A549 (cell line): Measurements from ENCODE around the gene DENND2D. TPM values are rescaled to one million over a fixed set of nuclear protein-coding genes. Genes with fewer than 3 reads are reported as not detected.

Experiments used
- ATAC-seq, 2 experiments: fragments of 200-7000 bp in 1 of 2; fragments of >200 bp in 1 of 2; cut with Nextera tagmentation in 1 of 2; cut with Tn5 transposase in 1 of 2; 3 replicates each; pipeline versions ENCODE4 v1.8.0 to v1.9.1; 2018 to 2020; ENCODE audit warnings: mild to moderate bottlenecking in 1 of 2, moderate library complexity in 1 of 2
- CTCF ChIA-PET: fragments of 300-600 bp; sonication (Branson Sonifier 250); formaldehyde crosslinking; extraction: SDS; loops from one replicate; lab custom pipeline; 2021; ENCODE audit warnings: antibody characterized with exemption, inconsistent platforms; lab: Yijun Ruan, JAX
- POLR2A ChIA-PET: fragments of 350-600 bp; formaldehyde crosslinking; extraction: SDS; loops from one replicate; lab custom pipeline; 2021; ENCODE audit warnings: antibody characterized with exemption, inconsistent platforms; lab: Yijun Ruan, JAX
- DNase-seq, 2 experiments: peaks; one replicate each; pipeline versions ENCODE4 v3.0.0 to v3.0.0-alpha.2; 2011 to 2016; ENCODE audit warnings: low read depth in 1 of 2, low spot score in 1 of 2
- FAIRE-seq: peaks from 2 replicates; lab custom pipeline; 2011; peaks lifted over from hg19 to GRCh38; lab: Jason Lieb, UNC
- H3K27ac ChIP-seq, 2 experiments: fragments of >200 bp; sonication (Bioruptor Twin); formaldehyde crosslinking; 3 replicates each; pipeline ENCODE4 v1.5.1; 2016 to 2017
- H3K4me1 ChIP-seq: fragments of >200 bp; sonication (Bioruptor Twin); formaldehyde crosslinking; 3 replicates; pipeline ENCODE4 v1.6.1; 2016
- H3K4me2 ChIP-seq: fragments of >200 bp; sonication (Bioruptor Twin); formaldehyde crosslinking; 3 replicates; pipeline ENCODE4 v1.6.1; 2016
- H3K4me3 ChIP-seq: fragments of >200 bp; sonication (Bioruptor Twin); formaldehyde crosslinking; 3 replicates; pipeline ENCODE4 v1.5.1; 2016
- H3K9me3 ChIP-seq: fragments of >200 bp; sonication (Bioruptor Twin); formaldehyde crosslinking; 3 replicates; pipeline ENCODE4 v1.6.1; 2016
- ESRRA ChIP-seq: fragments of 150-350 bp; IDR thresholded peaks from 2 replicates; pipeline ENCODE4 v1.6.1; 2014; ENCODE audit warnings: mild to moderate bottlenecking, low read length, borderline replicate concordance
- FOXS1 ChIP-seq: fragments of 250-450 bp; sonication (Bioruptor Pico); IDR thresholded peaks from 2 replicates; pipeline ENCODE4 v1.5.0; 2020; ENCODE audit warnings: mild to moderate bottlenecking, moderate library complexity
- HDAC2 ChIP-seq: fragments of 200-600 bp; sonication (generic); IDR thresholded peaks from 2 replicates; pipeline ENCODE4 v1.6.1; 2016
- HOXB5 ChIP-seq: fragments of 250-450 bp; sonication (Bioruptor Pico); IDR thresholded peaks from 2 replicates; pipeline ENCODE4 v1.5.0; 2020; ENCODE audit warnings: mild to moderate bottlenecking, moderate library complexity
- JUNB ChIP-seq: fragments of >200 bp; sonication (Bioruptor Twin); formaldehyde crosslinking; IDR thresholded peaks from 2 replicates; pipeline ENCODE4 v1.6.1; 2016
- KDM1A ChIP-seq: fragments of 200-600 bp; sonication (generic); IDR thresholded peaks from 2 replicates; pipeline ENCODE4 v1.6.1; 2016; ENCODE audit warnings: low read depth, mild to moderate bottlenecking
- POLR2A ChIP-seq: IDR thresholded peaks from 2 replicates; pipeline ENCODE4 v1.6.1; 2012; ENCODE audit warnings: mild to moderate bottlenecking, low read length
- RAD21 ChIP-seq, 2 experiments: fragments of >200 bp in 1 of 2; sonication (Bioruptor Twin) in 1 of 2; formaldehyde crosslinking in 1 of 2; IDR thresholded peaks in 1 of 2; conservative IDR thresholded peaks in 1 of 2; 2 replicates in 1 of 2; 3 replicates in 1 of 2; pipeline ENCODE4 v1.6.1; 2012 to 2018; ENCODE audit warnings: inconsistent platforms in 1 of 2
- RCOR1 ChIP-seq: fragments of 150-350 bp; IDR thresholded peaks from 2 replicates; pipeline ENCODE4 v1.6.1; 2014; ENCODE audit warnings: antibody characterized with exemption, low read length, low read depth
- SMC3 ChIP-seq: fragments of >200 bp; sonication (Bioruptor Twin); formaldehyde crosslinking; IDR thresholded peaks from 3 replicates; pipeline ENCODE4 v1.6.1; 2018; ENCODE audit warnings: inconsistent platforms
- SREBF2 ChIP-seq: fragments of 450-650 bp; IDR thresholded peaks from 2 replicates; pipeline ENCODE4 v1.6.1; 2014; ENCODE audit warnings: mild to moderate bottlenecking, moderate library complexity
- TFCP2L1 ChIP-seq: fragments of 250-450 bp; sonication (Bioruptor Pico); IDR thresholded peaks from 2 replicates; pipeline ENCODE4 v1.5.0; 2021; ENCODE audit warnings: mild to moderate bottlenecking
- ZSCAN20 ChIP-seq: fragments of 250-450 bp; sonication (Bioruptor Pico); IDR thresholded peaks from 2 replicates; pipeline ENCODE4 v1.8.0; 2022; ENCODE audit warnings: mild to moderate bottlenecking, moderate library complexity
- WGBS: methylation state at CpG from one replicate; pipeline ENCODE4 v1.1.6; 2017; ENCODE audit errors: missing lambda C conversion rate; 5-methylcytosine and 5-hydroxymethylcytosine counted together
- polyA plus RNA-seq, 4 experiments: library from polyadenylated mRNA; depleted of rRNA in 3 of 4; stranded (reverse); fragments of >200 nt; fragmentation: RNase III in 1 of 4; extraction: RNeasy Plus Mini Kit Qiagen cat#74134 plus additional on column Dnase treatment in 1 of 4; gene quantifications; 2 replicates in 3 of 4; 3 replicates in 1 of 4; pipeline ENCODE4 v1.2.3, GENCODE V29; 2011 to 2017
- TF ChIP-seq, protein P1 (sequence below): IDR thresholded peaks from 2 replicates; pipeline ENCODE4 v1.6.1; 2012
- TF ChIP-seq, protein P2 (sequence below): fragments of 250-450 bp; sonication (Bioruptor Pico); IDR thresholded peaks from 2 replicates; pipeline ENCODE4 v1.5.0; 2020; ENCODE audit warnings: low read depth, mild to moderate bottlenecking, moderate library complexity
- TF ChIP-seq, protein P3 (sequence below): fragments of >200 bp; sonication (Bioruptor Twin); formaldehyde crosslinking; IDR thresholded peaks from 3 replicates; pipeline ENCODE4 v1.6.1; 2016
- TF ChIP-seq, protein P4 (sequence below): fragments of >200 bp; sonication (Bioruptor Twin); formaldehyde crosslinking; IDR thresholded peaks from 3 replicates; pipeline ENCODE4 v1.5.1; 2016

Gene DENND2D
- polyA plus RNA-seq, 2 of the 4 experiments (the other 2 are of a cell fraction) = 1.7 to 3.4 TPM

DNA sequence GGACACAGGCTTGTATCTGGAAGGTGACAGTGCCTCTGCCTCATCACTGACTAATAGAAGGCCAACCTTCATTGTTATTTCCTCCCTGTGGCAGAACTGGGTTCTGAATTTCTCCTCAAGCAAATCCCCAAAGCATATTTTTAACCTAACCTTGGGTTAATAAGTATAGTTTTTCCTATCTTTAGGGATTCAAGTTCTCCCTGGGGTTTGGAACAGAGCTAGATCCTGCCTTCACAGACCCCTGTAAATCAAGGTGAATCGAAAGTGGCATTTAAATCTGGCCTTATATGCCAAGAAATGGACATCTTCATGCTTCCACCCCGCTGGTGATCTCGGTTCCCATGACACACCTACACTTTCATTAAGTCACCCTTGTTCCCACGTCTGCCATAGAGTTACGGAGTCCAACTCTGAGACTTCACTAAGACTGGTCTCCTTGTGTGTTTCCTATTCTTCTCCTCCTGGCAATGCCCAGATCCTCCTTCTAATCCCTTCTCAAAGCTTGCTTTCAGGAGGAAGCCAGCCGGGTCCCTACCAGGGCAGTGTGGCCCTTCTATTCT, 22.8 kb upstream of the DENND2D start:
- TF ChIP-seq FOXS1 (CRISPR knock-in tag) (no peak), HOXB5 (CRISPR knock-in tag) (no peak), ESRRA (no peak), KDM1A (no peak), JUNB (no peak), ZSCAN20 (no peak), SREBF2 (no peak), POLR2A (no peak), HDAC2 (no peak), TFCP2L1 (CRISPR knock-in tag) (no peak)
- TF ChIP-seq, protein P1, sequence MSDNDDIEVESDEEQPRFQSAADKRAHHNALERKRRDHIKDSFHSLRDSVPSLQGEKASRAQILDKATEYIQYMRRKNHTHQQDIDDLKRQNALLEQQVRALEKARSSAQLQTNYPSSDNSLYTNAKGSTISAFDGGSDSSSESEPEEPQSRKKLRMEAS = no peak
- TF ChIP-seq, protein P2, sequence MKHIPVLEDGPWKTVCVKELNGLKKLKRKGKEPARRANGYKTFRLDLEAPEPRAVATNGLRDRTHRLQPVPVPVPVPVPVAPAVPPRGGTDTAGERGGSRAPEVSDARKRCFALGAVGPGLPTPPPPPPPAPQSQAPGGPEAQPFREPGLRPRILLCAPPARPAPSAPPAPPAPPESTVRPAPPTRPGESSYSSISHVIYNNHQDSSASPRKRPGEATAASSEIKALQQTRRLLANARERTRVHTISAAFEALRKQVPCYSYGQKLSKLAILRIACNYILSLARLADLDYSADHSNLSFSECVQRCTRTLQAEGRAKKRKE (CRISPR knock-in tag) = no peak
- Histone ChIP-seq H3K4me3 (no peak overlapping the region), H3K9me3 (no peaks in the 10 kb centered on the region), H3K4me1 (peaks cover 9% of the 10 kb centered on the region), H3K4me2 (no peak overlapping the region), H3K27ac (no peak overlapping the region)
- FAIRE-seq = no peak
- WGBS = 74% methylated on average over 6 of the region's 6 CpGs
- POLR2A ChIA-PET = interaction anchor here (1.3 kb wide), 1 partner anchor 177 kb away, joined by 3 read pairs; no protein-coding TSS in a partner anchor
- no peak for ATAC-seq
- CTCF ChIA-PET = interaction anchor here (0.5 to 13.8 kb wide), 30 partner anchors 8 to 707 kb away, joined by 3 to 174 read pairs (median 4); no protein-coding TSS in a partner anchor
- no peak for DNase-seq

DNA sequence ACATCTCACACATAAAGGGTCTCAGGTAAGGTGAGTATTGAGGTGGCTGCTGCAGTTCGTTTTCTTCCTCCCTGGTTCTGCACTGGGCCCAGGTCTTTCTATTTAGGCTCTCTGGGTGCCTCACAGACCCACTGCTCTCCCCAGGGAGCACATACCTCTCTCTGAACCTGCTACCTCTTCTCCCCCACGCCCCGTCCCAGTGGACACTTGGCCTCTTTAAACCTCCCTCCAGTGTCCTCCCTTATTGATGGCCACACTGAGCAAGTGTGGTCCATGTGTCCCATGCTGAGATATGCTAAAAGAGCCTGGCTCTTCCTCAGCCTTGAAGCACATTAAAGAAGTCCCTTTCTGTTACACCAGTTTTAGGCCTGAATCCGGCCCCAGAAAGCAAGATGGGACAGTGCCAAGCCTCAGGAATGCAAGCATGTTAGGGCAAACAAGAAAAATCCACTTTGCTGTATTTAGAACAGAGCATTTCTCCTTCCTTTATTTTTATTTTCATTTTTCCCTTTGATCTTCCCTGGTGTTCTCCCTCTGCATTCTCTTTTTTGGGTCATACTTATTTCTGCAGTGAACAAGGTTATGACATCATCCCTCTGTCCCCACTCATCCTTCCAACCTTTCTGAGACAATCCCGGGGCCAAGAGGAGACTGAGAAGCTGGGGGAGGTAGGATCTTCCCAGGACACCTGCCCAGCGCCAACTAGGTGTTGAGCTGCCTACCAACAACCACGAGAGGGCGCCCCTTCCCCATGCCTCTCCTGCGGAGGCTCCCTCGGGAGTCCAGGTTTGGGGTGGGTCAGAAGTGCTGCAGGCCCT, 22.1 kb upstream of the DENND2D start:
- no peak overlapping the region for H3K27ac ChIP-seq
- ATAC-seq (peak; percentile 92 to 97), DNase-seq (peak; percentile 56 to 58), FAIRE-seq (no peak)
- H3K9me3 ChIP-seq = no peaks in the 10 kb centered on the region
- H3K4me2 ChIP-seq = no peak overlapping the region
- ChIA-PET POLR2A (interaction anchor here (1.3 kb wide), 1 partner anchor 177 kb away, joined by 3 read pairs; no protein-coding TSS in a partner anchor), CTCF (interaction anchor here (0.5 to 13.8 kb wide), 29 partner anchors 10 to 433 kb away, joined by 3 to 174 read pairs (median 4); no protein-coding TSS in a partner anchor)
- TF ChIP-seq RAD21 (conservative IDR thresholded peaks at IDR 0.05 in 1 of 2, IDR thresholded peaks at IDR 0.05 in 1 of 2) (peak; percentile 79 to 86), SMC3 (peak; percentile 74), RCOR1 (no peak)
- TF ChIP-seq, protein P3, sequence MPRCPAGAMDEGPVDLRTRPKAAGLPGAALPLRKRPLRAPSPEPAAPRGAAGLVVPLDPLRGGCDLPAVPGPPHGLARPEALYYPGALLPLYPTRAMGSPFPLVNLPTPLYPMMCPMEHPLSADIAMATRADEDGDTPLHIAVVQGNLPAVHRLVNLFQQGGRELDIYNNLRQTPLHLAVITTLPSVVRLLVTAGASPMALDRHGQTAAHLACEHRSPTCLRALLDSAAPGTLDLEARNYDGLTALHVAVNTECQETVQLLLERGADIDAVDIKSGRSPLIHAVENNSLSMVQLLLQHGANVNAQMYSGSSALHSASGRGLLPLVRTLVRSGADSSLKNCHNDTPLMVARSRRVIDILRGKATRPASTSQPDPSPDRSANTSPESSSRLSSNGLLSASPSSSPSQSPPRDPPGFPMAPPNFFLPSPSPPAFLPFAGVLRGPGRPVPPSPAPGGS = no peak
- TF ChIP-seq, protein P4, sequence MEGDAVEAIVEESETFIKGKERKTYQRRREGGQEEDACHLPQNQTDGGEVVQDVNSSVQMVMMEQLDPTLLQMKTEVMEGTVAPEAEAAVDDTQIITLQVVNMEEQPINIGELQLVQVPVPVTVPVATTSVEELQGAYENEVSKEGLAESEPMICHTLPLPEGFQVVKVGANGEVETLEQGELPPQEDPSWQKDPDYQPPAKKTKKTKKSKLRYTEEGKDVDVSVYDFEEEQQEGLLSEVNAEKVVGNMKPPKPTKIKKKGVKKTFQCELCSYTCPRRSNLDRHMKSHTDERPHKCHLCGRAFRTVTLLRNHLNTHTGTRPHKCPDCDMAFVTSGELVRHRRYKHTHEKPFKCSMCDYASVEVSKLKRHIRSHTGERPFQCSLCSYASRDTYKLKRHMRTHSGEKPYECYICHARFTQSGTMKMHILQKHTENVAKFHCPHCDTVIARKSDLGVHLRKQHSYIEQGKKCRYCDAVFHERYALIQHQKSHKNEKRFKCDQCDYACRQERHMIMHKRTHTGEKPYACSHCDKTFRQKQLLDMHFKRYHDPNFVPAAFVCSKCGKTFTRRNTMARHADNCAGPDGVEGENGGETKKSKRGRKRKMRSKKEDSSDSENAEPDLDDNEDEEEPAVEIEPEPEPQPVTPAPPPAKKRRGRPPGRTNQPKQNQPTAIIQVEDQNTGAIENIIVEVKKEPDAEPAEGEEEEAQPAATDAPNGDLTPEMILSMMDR = peak; percentile 60
- no peak overlapping the region for H3K4me3 ChIP-seq
- peaks cover 2% of the 10 kb centered on the region; the same call in 2 of the 3 replicates for H3K4me1 ChIP-seq
- WGBS = 4% methylated on average over 9 of the region's 10 CpGs
